Measurements from ENCODE around the gene JDP2.

DNA sequence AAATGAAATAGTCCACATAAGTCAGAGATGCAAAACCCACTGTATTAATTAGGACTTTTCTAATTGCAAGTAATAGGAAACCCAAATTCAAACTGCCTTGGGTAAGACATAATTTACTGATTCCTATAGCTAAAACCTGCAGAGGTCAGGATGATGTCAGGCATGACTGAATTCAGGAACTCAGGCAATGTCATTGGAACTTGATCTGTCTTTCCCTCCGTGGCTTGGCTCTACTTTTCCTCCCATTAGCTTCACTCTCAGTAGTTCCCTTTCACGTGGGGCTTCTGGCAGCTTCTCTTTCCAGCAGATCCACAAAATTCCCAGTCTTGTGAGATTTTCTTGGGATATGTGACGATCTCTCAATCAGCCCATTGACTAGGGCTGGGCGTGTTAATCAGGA is 2.4 kb upstream of the JDP2 start:
- TF ChIP-seq, protein P1, sequence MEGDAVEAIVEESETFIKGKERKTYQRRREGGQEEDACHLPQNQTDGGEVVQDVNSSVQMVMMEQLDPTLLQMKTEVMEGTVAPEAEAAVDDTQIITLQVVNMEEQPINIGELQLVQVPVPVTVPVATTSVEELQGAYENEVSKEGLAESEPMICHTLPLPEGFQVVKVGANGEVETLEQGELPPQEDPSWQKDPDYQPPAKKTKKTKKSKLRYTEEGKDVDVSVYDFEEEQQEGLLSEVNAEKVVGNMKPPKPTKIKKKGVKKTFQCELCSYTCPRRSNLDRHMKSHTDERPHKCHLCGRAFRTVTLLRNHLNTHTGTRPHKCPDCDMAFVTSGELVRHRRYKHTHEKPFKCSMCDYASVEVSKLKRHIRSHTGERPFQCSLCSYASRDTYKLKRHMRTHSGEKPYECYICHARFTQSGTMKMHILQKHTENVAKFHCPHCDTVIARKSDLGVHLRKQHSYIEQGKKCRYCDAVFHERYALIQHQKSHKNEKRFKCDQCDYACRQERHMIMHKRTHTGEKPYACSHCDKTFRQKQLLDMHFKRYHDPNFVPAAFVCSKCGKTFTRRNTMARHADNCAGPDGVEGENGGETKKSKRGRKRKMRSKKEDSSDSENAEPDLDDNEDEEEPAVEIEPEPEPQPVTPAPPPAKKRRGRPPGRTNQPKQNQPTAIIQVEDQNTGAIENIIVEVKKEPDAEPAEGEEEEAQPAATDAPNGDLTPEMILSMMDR (IDR thresholded peaks at IDR 0.05; ENCODE audit: low read length): no peak
- TF ChIP-seq EZH2 (IDR thresholded peaks at IDR 0.05; ENCODE audit: borderline replicate concordance, low read length): no peak

Measured in OCI-LY1 (cell line).